GM18861 (cell line): ENCODE results near the gene ZNF688.
A peak's percentile ranks its signal among the peaks of the same experiment; 100 is the strongest.
"Not testable (repeated sequence)": the region's sequence is repeated elsewhere in the genome, so short reads cannot be mapped to it uniquely, and the experiment has no call there.

Experiments
- ATAC-seq: cut with Tn5 transposase; IDR thresholded peaks from one replicate; pipeline ENCODE4 v1.9.1; 2021; ENCODE audit not compliant: unreplicated experiment

ZNF688 gene

DNA sequence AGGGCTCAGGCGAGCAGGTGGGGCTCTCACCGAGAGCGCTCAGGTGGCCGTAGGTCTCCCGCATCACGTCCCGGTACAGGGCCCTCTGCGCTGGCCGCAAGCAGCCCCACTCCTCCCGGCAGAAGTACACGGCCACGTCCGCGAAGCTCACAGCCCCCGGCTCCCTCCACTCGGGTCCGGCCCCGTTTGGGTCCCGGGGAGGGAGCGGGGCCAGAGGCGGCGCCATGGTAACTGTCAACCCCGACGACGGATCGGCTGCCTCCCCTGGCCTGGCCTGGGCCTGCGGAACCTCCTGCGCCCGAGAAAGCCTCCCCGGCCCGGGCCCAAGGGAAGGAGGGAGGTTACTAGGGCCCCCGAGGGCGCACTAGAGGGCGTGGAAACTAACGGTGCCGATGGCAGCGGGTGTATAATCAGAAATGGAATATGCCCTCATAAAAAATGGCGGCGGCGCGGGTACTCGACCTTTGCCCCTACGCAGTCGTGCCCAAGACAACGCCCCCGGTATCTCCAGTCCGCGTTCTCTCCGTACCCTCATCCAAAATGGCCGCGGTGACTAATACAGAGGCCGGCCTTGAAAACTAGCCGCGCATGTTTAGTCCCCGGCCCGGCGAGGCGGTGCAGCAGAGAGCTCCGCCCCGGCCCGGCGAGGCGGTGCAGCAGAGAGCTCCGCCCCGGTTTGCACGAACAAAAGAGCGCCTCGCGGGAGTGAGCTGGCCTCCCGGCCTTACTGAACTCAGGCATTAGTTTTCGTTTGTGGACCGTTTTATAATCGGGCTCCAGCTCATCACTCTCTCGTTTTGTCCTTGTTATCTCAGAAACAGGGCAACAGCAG, 13.3 kb downstream of the ZNF688 start, which contains the start of gene ZNF764:
ZNF764 (minus strand) TSS at position 418 of the 832 bp plus-strand sequence; CDS start at position 226, 192 bp downstream.
- peak; percentile 78 for ATAC-seq

GRCh38 chr16:30557707-30557956, 13.9 kb downstream of the ZNF688 start:
- ATAC-seq: peak; percentile 3

DNA sequence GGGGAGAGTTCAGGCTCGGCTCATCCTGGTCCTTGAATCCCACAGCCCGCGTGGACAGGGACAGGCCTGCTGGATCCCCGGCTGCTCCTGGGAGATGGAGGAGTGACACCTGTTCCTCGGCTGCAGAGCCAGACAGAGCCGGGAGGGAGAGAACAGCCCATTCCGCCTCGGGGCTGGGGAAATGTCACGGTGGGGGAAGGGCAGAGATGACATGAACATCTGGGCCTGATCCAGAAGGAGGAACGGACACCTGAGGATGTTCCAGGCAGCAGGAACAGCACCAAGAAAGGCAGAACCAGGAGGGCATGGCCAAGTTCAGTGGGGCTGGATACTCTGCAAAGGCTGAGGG, 15.4 kb downstream of the ZNF688 start:
- no peak for ATAC-seq

GRCh38 chr16:30555315-30556124, 16.0 kb downstream of the ZNF688 start:
- no peak for ATAC-seq

DNA sequence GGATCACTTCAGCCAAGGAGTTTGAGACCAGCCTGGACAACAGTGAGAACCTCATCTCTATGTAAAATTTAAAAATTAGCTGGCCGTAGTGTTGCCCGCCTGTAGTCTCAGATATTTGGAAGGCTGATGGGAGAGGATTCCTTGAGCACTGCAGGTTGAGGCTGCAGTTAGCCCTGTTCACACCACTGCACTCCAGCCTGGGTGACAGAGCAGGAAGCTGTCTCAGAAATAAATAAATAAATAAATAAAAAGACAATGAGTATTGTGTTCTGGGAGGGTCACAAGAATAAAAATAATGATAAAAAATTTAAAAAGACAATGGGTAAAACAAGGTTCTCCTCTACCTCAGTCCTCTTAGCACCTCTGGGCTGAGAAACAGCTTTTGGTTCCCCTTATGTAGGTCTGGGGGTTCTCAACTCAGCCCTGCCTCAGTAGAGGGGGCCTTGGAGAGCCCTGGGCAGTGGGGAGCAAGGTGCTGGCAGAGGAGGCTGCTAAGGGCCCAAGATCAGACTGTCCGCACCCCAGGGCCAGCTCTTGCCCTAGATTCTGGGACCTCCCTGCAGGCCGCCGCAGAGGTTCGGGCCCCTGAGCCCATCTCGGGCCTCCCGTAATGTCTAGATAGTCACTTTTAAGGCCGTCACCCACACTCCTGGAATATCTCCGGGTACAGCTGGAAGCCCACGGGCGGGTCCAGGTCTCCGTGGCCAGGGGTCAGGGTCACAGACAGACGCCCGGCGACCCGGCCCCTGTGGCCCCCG, 16.8 kb downstream of the ZNF688 start:
- no peak for ATAC-seq

- ATAC-seq: no peak
These were observed 18.1 kb downstream of the ZNF688 start for GRCh38 chr16:30553393-30553899.

GRCh38 chr16:30552956-30553355, 18.6 kb downstream of the ZNF688 start:
- no peak for ATAC-seq

- ATAC-seq: no peak
These were observed 19.7 kb downstream of the ZNF688 start for GRCh38 chr16:30551781-30552180.

- no peak for ATAC-seq
These were observed 22.9 kb downstream of the ZNF688 start for GRCh38 chr16:30548416-30549253.

DNA sequence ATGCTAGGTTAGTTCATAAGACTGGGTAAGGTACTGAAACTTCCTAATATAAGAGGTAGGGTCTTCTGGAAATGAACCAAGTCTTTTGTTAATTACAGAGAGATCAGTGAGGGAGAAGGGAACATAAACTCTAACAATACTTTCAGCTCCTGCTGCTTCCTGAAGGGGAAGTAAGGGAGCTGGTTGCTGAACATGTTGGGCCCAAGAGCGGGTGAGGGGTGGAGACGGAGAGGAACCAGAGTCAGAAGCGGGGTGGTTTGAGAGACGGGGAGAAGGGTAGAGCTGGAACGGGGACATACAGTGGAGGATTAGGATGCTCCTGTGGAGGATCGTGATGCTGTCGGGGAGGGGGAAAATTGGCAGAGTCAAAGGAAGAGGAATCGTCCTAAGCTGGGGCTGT, 25.4 kb downstream of the ZNF688 start:
- no peak for ATAC-seq

GRCh38 chr16:30543067-30543466, 28.4 kb downstream of the ZNF688 start:
- ATAC-seq: no peak

DNA sequence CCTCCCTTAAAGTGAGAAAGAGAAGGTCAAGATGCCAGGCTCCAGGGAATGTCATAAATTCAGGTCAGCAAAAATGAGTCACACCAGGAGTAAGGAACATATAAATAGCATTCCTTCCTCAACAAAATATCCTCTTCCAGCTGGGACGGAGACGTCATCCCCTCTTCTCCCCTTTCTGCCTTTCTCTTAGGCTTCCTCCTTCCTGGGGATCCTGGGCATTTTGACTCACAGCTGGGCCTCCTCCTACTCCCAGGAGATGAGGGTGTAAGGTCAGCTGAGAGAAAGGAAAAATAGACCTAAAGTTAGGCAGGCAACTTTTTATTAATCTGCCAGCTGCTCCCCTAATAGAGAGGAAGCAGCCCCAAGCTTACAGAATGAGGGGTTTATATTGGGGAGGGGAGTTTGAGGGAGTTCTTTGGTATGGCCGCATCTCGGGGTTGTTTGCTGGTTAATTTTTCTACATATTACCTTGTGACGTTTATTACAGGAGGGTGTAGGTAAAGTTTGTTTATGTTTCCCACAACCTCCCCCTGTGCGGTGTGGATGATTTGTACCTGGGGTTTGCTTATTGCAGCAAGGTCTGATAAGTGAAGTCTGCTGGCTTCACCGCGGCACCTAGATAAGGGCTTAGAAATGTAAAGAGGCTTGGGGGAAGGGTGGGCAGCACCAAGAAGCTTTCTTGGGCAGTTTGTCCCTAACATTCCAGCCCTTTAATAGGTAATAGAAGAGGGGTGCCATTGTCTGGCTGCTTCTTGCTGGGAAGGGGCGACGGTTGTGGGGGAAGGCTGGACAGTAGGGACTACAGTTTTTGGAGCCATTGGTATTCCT, 29.8 kb downstream of the ZNF688 start:
- ATAC-seq: no peak

DNA sequence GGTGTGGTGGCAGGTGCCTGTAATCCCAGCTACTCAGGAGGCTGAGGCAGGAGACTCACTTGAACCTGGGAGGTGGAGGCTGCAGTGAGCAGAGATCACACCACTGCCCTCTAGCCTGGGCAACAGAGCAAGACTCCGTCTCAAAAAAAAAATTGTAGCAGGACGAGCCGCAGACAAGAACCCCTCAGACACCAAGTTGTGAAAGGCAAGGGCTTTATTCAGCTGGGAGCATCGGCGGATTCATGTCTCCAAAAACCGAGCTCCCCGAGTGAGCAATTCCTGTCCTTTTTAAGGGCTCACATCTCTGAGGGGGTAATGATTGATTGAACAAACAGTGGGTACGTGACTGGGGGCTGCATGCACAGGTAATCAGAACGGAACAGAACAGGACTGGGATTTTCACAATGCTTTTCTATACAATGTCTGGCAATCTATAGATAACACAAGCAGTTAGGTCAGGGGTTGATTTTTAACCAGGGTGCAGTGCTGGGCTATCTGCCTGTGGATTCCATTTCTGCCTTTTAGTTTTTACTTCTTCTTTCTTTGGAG, 30.5 kb downstream of the ZNF688 start:
- ATAC-seq: not testable (repeated sequence)

DNA sequence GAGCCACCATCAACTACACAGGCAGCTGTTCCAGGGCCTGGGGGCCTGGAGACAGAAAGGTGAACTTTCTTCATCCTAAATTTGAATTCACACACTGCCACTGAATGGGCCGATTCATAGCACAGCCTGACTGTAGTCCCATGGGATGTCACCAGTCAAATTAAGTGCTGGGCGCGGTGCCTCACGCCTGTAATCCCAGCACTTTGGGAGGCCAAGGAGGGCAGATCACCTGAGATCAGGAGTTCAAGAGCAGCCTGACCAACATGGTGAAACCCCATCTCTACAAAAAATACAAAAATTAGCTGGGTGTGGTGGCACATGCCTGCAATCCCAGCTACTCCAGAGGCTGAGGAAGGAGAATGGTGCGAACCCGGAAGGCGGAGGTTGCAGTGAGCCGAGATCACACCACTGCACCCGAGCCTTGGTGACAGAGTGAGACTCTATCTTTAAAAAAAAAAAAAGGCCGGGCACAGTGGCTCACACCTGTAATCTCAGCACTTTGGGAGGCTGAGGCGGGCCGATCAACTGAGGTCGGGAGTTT, 31.5 kb downstream of the ZNF688 start:
- not testable (repeated sequence) for ATAC-seq

DNA sequence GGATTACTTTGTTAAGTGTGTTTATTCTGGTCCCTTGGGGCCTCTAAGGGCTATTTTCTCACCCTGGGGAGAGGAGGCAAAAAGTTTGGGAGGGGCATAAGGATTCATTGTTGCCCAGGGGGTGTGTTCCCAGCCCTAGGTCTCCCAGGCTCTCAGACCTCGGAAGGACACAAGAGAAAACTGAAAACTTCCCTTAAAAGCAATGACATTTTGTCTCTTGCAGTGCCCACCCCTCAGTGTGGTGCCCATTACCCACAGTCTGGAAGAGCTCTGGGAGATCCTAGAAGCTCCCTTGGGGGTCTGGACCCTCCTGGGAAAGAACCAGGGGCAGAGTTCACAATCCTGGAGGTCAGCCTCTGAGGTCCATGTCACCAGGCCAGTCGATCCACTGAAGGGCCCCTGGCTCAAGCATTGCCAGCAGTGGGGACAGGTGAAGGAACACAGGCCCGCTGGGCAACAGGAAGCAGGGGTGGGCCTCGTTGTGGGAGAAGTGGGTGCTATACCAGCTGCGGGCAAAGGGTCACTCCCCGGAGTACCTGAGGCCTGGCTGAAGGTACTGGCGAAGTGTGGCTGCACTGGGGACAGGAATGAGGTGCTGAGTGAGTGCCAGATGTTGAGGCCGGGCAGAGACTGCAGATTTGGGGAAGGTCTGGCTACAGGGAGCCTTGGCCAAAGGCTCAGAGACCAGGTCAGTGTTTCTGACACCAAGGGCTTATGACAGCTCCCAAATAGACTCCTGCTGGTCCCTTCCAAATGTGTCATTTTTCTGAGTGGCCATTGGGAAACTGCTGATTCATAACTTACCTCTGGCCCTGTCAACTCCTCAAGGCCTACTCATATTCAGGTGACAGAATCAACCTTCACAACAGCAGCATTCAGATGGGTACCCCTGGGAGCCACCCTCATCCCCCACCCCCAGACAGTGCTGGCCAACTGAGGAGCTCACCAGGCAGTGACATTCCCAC, 32.2 kb downstream of the ZNF688 start:
- no peak for ATAC-seq

DNA sequence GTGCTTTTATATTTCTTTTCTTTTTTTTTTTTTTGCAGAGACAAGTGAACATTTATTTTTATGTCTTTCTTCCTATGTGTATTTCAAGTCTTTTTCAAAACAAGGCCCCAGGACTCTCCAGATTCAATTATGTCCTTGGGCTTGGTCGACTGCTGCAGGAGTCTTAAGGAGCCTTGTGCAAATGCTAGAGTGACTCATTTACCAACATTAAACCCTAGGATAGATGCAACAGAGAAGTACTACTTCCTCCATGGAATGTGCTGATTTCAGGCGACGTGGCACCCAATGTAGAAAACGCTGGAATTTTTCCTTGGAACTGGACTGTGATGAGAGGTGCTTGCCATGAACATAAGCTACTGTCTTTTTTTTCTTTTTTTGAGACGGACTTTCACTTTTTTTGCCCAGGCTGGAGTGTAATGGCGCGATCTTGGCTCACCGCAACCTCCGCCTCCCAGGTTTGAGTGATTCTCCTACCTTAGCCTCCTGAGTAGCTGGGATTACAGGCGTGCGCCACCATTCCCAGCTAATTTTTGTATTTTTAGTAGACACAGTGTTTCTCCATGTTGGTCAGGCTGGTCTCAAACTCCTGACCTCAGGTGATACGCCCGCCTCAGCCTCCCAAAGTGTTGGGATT, 35.0 kb downstream of the ZNF688 start:
- ATAC-seq: not testable (repeated sequence)

DNA sequence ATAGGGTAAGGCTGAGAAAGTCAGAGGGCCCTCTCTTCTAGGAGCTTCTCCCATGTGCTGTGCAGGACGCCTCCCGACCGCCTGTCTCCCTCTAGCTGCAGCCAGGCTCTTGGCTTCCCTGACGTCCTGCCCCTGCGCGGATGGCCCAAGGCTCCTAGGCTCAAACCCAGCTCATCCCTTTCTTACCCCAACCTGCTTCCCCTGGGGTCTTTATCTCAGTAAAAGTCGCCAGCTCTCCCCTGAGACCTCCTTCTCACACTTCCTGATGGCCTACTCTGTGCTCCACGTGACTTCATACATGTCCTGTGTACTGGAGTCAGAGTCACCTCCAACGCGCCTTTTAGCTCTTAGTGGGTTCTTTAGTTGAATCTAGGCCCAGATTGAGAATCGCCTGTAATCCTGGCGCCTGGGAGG, 35.7 kb downstream of the ZNF688 start:
- peak; percentile 32 for ATAC-seq
